ENCODE data around the gene LARGE1. TPM values are rescaled to one million over a fixed set of nuclear protein-coding genes. Genes with fewer than 3 reads are reported as not detected.

Gene LARGE1
- total RNA-seq, 1 experiment from 2014 or later, result 1.3 TPM

- CTCF ChIA-PET, result no interaction called here
- Histone ChIP-seq H3K4me2 (ENCODE audit: low read length) (no peak overlapping the region), H2AFZ (ENCODE audit: low read length) (no peak overlapping the region), H4K20me1 (ENCODE audit: low read length) (no peaks in the 10 kb centered on the region), H3K36me3 (ENCODE audit: low read depth, low read length) (no peaks in the 10 kb centered on the region), H3K9ac (ENCODE audit: low read length) (no peak overlapping the region), H3K79me2 (ENCODE audit: low read length) (no peaks in the 10 kb centered on the region), H3K4me3 (ENCODE audit: low read length) (no peak overlapping the region), H3K9me3 (ENCODE audit: low read length) (no peaks in the 10 kb centered on the region; the same call in 1 of the 2 replicates), H3K27me3 (ENCODE audit: low read length) (no peaks in the 10 kb centered on the region), H3K9me2 (replicated peaks; ENCODE audit: low read length) (no peaks in the 10 kb centered on the region), H3K4me1 (ENCODE audit: insufficient read depth, low read length) (no peaks in the 10 kb centered on the region), H3F3A (ENCODE audit: low read length, unreplicated experiment) (no peaks in the 10 kb centered on the region), H3K27ac (ENCODE audit: low read length) (no peak overlapping the region)
- POLR2A ChIA-PET (ENCODE audit: unreplicated experiment), result no interaction called here
- intact Hi-C loops (cut with micrococcal nuclease), result no loop called here
- DNase-seq (no peak), ATAC-seq (no peak)
- TF ChIP-seq EZH2 (IDR thresholded peaks at IDR 0.05; ENCODE audit: low read length, unreplicated experiment) (no peak), CTCF (conservative IDR thresholded peaks at IDR 0.05; ENCODE audit: low read depth, low read length) (no peak), EZH2phosphoT487 (IDR thresholded peaks at IDR 0.05; ENCODE audit: borderline replicate concordance, low read length) (no peak)
- BruUV-seq (replicated peaks), result no TSS peak
Measured at GRCh38 chr22:33897448-33897835, 22.8 kb downstream of the LARGE1 start.

GRCh38 chr22:33896575-33897447 lies 23.5 kb downstream of the LARGE1 start:
- Histone ChIP-seq H3K79me2 (ENCODE audit: low read length) (no peaks in the 10 kb centered on the region), H3K9me3 (ENCODE audit: low read length) (no peaks in the 10 kb centered on the region; the same call in 1 of the 2 replicates), H3K4me2 (ENCODE audit: low read length) (no peak overlapping the region), H4K20me1 (ENCODE audit: low read length) (no peaks in the 10 kb centered on the region), H3F3A (ENCODE audit: low read length, unreplicated experiment) (no peaks in the 10 kb centered on the region), H3K27me3 (ENCODE audit: low read length) (no peaks in the 10 kb centered on the region), H3K4me3 (ENCODE audit: low read length) (no peak overlapping the region), H3K9me2 (replicated peaks; ENCODE audit: low read length) (no peaks in the 10 kb centered on the region), H3K27ac (ENCODE audit: low read length) (no peak overlapping the region), H3K9ac (ENCODE audit: low read length) (no peak overlapping the region), H3K4me1 (ENCODE audit: insufficient read depth, low read length) (no peaks in the 10 kb centered on the region), H3K36me3 (ENCODE audit: low read depth, low read length) (no peaks in the 10 kb centered on the region), H2AFZ (ENCODE audit: low read length) (no peak overlapping the region)
- intact Hi-C loops (cut with micrococcal nuclease), result no loop called here
- CTCF ChIA-PET, result no interaction called here
- no TSS peak for BruUV-seq (replicated peaks)
- DNase-seq (no peak), ATAC-seq (no peak)
- POLR2A ChIA-PET (ENCODE audit: unreplicated experiment), result no interaction called here
- no peak for TF ChIP-seq EZH2phosphoT487 (IDR thresholded peaks at IDR 0.05; ENCODE audit: borderline replicate concordance, low read length)
- no peak for TF ChIP-seq EZH2 (IDR thresholded peaks at IDR 0.05; ENCODE audit: low read length, unreplicated experiment)
- no peak for TF ChIP-seq CTCF (conservative IDR thresholded peaks at IDR 0.05; ENCODE audit: low read depth, low read length)

- Histone ChIP-seq H3K4me1 (ENCODE audit: insufficient read depth, low read length) (no peaks in the 10 kb centered on the region), H3K4me2 (ENCODE audit: low read length) (no peak overlapping the region), H3K27ac (ENCODE audit: low read length) (no peak overlapping the region), H3K9ac (ENCODE audit: low read length) (no peak overlapping the region), H3K9me3 (ENCODE audit: low read length) (no peaks in the 10 kb centered on the region; the same call in 1 of the 2 replicates), H3K36me3 (ENCODE audit: low read depth, low read length) (no peaks in the 10 kb centered on the region), H3K79me2 (ENCODE audit: low read length) (no peaks in the 10 kb centered on the region), H2AFZ (ENCODE audit: low read length) (no peak overlapping the region), H3K9me2 (replicated peaks; ENCODE audit: low read length) (no peaks in the 10 kb centered on the region), H3F3A (ENCODE audit: low read length, unreplicated experiment) (no peaks in the 10 kb centered on the region), H3K27me3 (ENCODE audit: low read length) (no peaks in the 10 kb centered on the region), H4K20me1 (ENCODE audit: low read length) (no peaks in the 10 kb centered on the region), H3K4me3 (ENCODE audit: low read length) (no peak overlapping the region)
- ATAC-seq (no peak), DNase-seq (no peak)
- TF ChIP-seq EZH2phosphoT487 (IDR thresholded peaks at IDR 0.05; ENCODE audit: borderline replicate concordance, low read length) (no peak), EZH2 (IDR thresholded peaks at IDR 0.05; ENCODE audit: low read length, unreplicated experiment) (no peak), CTCF (conservative IDR thresholded peaks at IDR 0.05; ENCODE audit: low read depth, low read length) (no peak)
- no TSS peak for BruUV-seq (replicated peaks)
- ChIA-PET CTCF (no interaction called here), POLR2A (ENCODE audit: unreplicated experiment) (no interaction called here)
- intact Hi-C loops (cut with micrococcal nuclease), result no loop called here
Measured at GRCh38 chr22:33896154-33896553, 24.1 kb downstream of the LARGE1 start.
